Ramos (cell line): ENCODE data around the gene CEP78.
"Not testable (repeated sequence)": the region's sequence is repeated elsewhere in the genome, so short reads cannot be mapped to it uniquely, and the experiment has no call there.

Experiments
- in situ Hi-C: fragments of 300-500 bp; cut with MboI; formaldehyde crosslinking; loops from one replicate; pipeline ENCODE4 v1.14.3; 2022; ENCODE audit warnings: low sequenced_read_pairs; ENCODE audit not compliant: unreplicated experiment

The CEP78 gene

GRCh38 chr9:78280982-78281668, 45.2 kb downstream of the CEP78 start:
- in situ Hi-C loops = no loop called here

GRCh38 chr9:78284181-78284580, 48.3 kb downstream of the CEP78 start:
- in situ Hi-C loops = not testable (repeated sequence)

- in situ Hi-C loops = no loop called here
Observed at GRCh38 chr9:78286125-78286524, 50.2 kb downstream of the CEP78 start.

- in situ Hi-C loops = no loop called here
Observed at GRCh38 chr9:78286946-78287388, 51.1 kb downstream of the CEP78 start.

GRCh38 chr9:78288214-78288892, 52.5 kb downstream of the CEP78 start:
- in situ Hi-C loops = no loop called here

- in situ Hi-C loops = no loop called here
Observed at GRCh38 chr9:78289474-78289873, 53.6 kb downstream of the CEP78 start.

GRCh38 chr9:78291240-78291925, 55.5 kb downstream of the CEP78 start:
- in situ Hi-C loops = no loop called here

- in situ Hi-C loops = no loop called here
Observed at GRCh38 chr9:78292026-78292425, 56.2 kb downstream of the CEP78 start.

- in situ Hi-C loops = no loop called here
Observed at GRCh38 chr9:78292716-78293497, 57.0 kb downstream of the CEP78 start.

GRCh38 chr9:78294290-78295176, 58.7 kb downstream of the CEP78 start:
- in situ Hi-C loops = no loop called here

GRCh38 chr9:78295177-78295575, 59.3 kb downstream of the CEP78 start:
- in situ Hi-C loops = no loop called here

GRCh38 chr9:78295731-78296130, 59.9 kb downstream of the CEP78 start:
- in situ Hi-C loops = no loop called here

GRCh38 chr9:78296201-78296892, 60.5 kb downstream of the CEP78 start:
- in situ Hi-C loops = no loop called here

GRCh38 chr9:78296893-78297671, 61.2 kb downstream of the CEP78 start, which contains the start of gene PSAT1:
Gene PSAT1, plus strand, starts transcription at chr9:78297125. Its CDS starts 86 bp downstream, at chr9:78297211.
- in situ Hi-C loops = no loop called here

GRCh38 chr9:78297672-78297961, 61.7 kb downstream of the CEP78 start:
- in situ Hi-C loops = no loop called here

- in situ Hi-C loops = no loop called here
Observed at GRCh38 chr9:78298046-78298765, 62.3 kb downstream of the CEP78 start.

GRCh38 chr9:78300209-78300608, 64.3 kb downstream of the CEP78 start:
- in situ Hi-C loops = no loop called here

- in situ Hi-C loops = no loop called here
Observed at GRCh38 chr9:78301466-78301865, 65.6 kb downstream of the CEP78 start.
